ENCODE measurements around the gene ARFGAP3. TPM values are rescaled to one million over a fixed set of nuclear protein-coding genes. Genes with fewer than 3 reads are reported as not detected.

Gene ARFGAP3
- total and polyA plus RNA-seq, 2 experiments from 2014 or later: 53.7 to 89.5 TPM

- H3K27me3 ChIP-seq: no peaks in the 10 kb centered on the region
- no peak overlapping the region for H3K4me3 ChIP-seq
- no peaks in the 10 kb centered on the region for H3K36me3 ChIP-seq (replicated peaks; ENCODE audit: insufficient read depth, low read depth)
- no peaks in the 10 kb centered on the region for H3K79me2 ChIP-seq
- no peak overlapping the region for H2AFZ ChIP-seq
- TF ChIP-seq CTCF (IDR thresholded peaks at IDR 0.05; ENCODE audit: poor library complexity): no peak
- TF ChIP-seq EZH2 (IDR thresholded peaks at IDR 0.05; ENCODE audit: borderline replicate concordance): no peak
- no peak for TF ChIP-seq EZH2phosphoT487 (IDR thresholded peaks at IDR 0.05; ENCODE audit: low read depth, severe bottlenecking, unreplicated experiment)
- H3K9me2 ChIP-seq (replicated peaks; ENCODE audit: insufficient read depth): no peaks in the 10 kb centered on the region
- 90% methylated on average over 9 of the region's 9 CpGs for WGBS (ENCODE audit: low lambda C conversion rate, missing lambda C conversion rate)
- no peaks in the 10 kb centered on the region for H3K9me3 ChIP-seq (ENCODE audit: low read depth)
- no peak for DNase-seq (ENCODE audit: low spot score)
- no peaks in the 10 kb centered on the region for H4K20me1 ChIP-seq (ENCODE audit: insufficient read depth, poor library complexity, severe bottlenecking)
- H3K4me1 ChIP-seq (ENCODE audit: insufficient read depth): no peaks in the 10 kb centered on the region
- no peak overlapping the region for H3K27ac ChIP-seq
- no peak overlapping the region for H3K4me2 ChIP-seq
Measured at GRCh38 chr22:42819412-42820044, 37.5 kb downstream of the ARFGAP3 start.

GRCh38 chr22:42817556-42817955 lies 39.5 kb downstream of the ARFGAP3 start:
- Histone ChIP-seq H3K4me1 (ENCODE audit: insufficient read depth) (no peaks in the 10 kb centered on the region), H3K27me3 (no peaks in the 10 kb centered on the region), H3K27ac (no peak overlapping the region), H3K36me3 (replicated peaks; ENCODE audit: insufficient read depth, low read depth) (no peaks in the 10 kb centered on the region), H3K9me3 (ENCODE audit: low read depth) (no peaks in the 10 kb centered on the region), H3K79me2 (no peaks in the 10 kb centered on the region), H3K4me3 (no peak overlapping the region), H4K20me1 (ENCODE audit: insufficient read depth, poor library complexity, severe bottlenecking) (no peaks in the 10 kb centered on the region), H3K4me2 (no peak overlapping the region), H3K9me2 (replicated peaks; ENCODE audit: insufficient read depth) (no peaks in the 10 kb centered on the region), H2AFZ (no peak overlapping the region)
- TF ChIP-seq CTCF (IDR thresholded peaks at IDR 0.05; ENCODE audit: poor library complexity) (no peak), EZH2phosphoT487 (IDR thresholded peaks at IDR 0.05; ENCODE audit: low read depth, severe bottlenecking, unreplicated experiment) (no peak), EZH2 (IDR thresholded peaks at IDR 0.05; ENCODE audit: borderline replicate concordance) (no peak)
- no peak for DNase-seq (ENCODE audit: low spot score)
- 88% methylated on average over 3 of the region's 3 CpGs for WGBS (ENCODE audit: low lambda C conversion rate, missing lambda C conversion rate)

- Histone ChIP-seq H3K27ac (no peak overlapping the region), H2AFZ (no peak overlapping the region), H4K20me1 (ENCODE audit: insufficient read depth, poor library complexity, severe bottlenecking) (no peaks in the 10 kb centered on the region), H3K4me3 (no peak overlapping the region), H3K9me3 (ENCODE audit: low read depth) (no peaks in the 10 kb centered on the region), H3K9me2 (replicated peaks; ENCODE audit: insufficient read depth) (no peaks in the 10 kb centered on the region), H3K27me3 (no peaks in the 10 kb centered on the region), H3K79me2 (no peaks in the 10 kb centered on the region), H3K4me1 (ENCODE audit: insufficient read depth) (no peaks in the 10 kb centered on the region), H3K36me3 (replicated peaks; ENCODE audit: insufficient read depth, low read depth) (no peaks in the 10 kb centered on the region), H3K4me2 (no peak overlapping the region)
- TF ChIP-seq EZH2 (IDR thresholded peaks at IDR 0.05; ENCODE audit: borderline replicate concordance) (no peak), EZH2phosphoT487 (IDR thresholded peaks at IDR 0.05; ENCODE audit: low read depth, severe bottlenecking, unreplicated experiment) (no peak), CTCF (IDR thresholded peaks at IDR 0.05; ENCODE audit: poor library complexity) (no peak)
- 92% methylated on average over 3 of the region's 3 CpGs for WGBS (ENCODE audit: low lambda C conversion rate, missing lambda C conversion rate)
- DNase-seq (ENCODE audit: low spot score): no peak
Measured at GRCh38 chr22:42816336-42816735, 40.7 kb downstream of the ARFGAP3 start.
